Measurements from ENCODE around the gene TLCD1. TPM values are rescaled to one million over a fixed set of nuclear protein-coding genes. Genes with fewer than 3 reads are reported as not detected.

TLCD1 gene
- total and polyA plus RNA-seq, 2 donors (not counting 3 experiments of a cell fraction or from before 2014, with no cell fraction given) = 2.6 to 6.8 TPM

- dilution Hi-C loops (cut with MboI; ENCODE audit: extremely low pct_ligation_motif_present, low sequenced_read_pairs) = no loop called here
These were observed 826 bp upstream of the TLCD1 start for GRCh38 chr17:28726627-28727491.

More at GRCh38 chr17:28726627-28727491, 826 bp upstream of the TLCD1 start:
- Histone ChIP-seq H3K4me3 (replicated peaks in 1 of 3; ENCODE audit: insufficient read depth in 1 of 3, low read depth in 1 of 3, low read length in 3 of 3) (peak overlapping the region; percentile 29 to 57 (median 41)), H3K27ac (ENCODE audit: insufficient read depth, low read depth, low read length) (no peak overlapping the region), H4K20me1 (replicated peaks; ENCODE audit: control insufficient read depth, extremely low read depth, insufficient read depth, low read length) (no peaks in the 10 kb centered on the region), H3K27me3 (ENCODE audit: control insufficient read depth in 2 of 2, insufficient read depth in 2 of 2, low read length in 2 of 2) (no peaks in the 10 kb centered on the region), H3K4me1 (ENCODE audit: control insufficient read depth, extremely low read depth, insufficient read depth, low read length) (peaks cover 34% of the 10 kb centered on the region), H3K9me1 (replicated peaks; ENCODE audit: control insufficient read depth, extremely low read depth, insufficient read depth, low read length) (no peaks in the 10 kb centered on the region), H3K79me2 (ENCODE audit: control insufficient read depth, insufficient read depth, low read length) (peaks cover 17% of the 10 kb centered on the region), H3K9me3 (replicated peaks; ENCODE audit: control insufficient read depth, insufficient read depth, low read length) (no peaks in the 10 kb centered on the region), H3K9ac (replicated peaks; ENCODE audit: extremely low read depth, insufficient read depth, low read length) (peak overlapping the region; percentile 53), H3K36me3 (ENCODE audit: control insufficient read depth in 2 of 2, extremely low read depth in 1 of 2, insufficient read depth in 2 of 2, low read length in 2 of 2) (peaks cover 15 to 19% of the 10 kb centered on the region in 2 experiments), H3K4me2 (ENCODE audit: insufficient read depth, low read length) (peak overlapping the region; percentile 68), H2AFZ (ENCODE audit: low read depth, low read length) (peak overlapping the region; percentile 84)
- BruUV-seq (replicated peaks) = no TSS peak
- FAIRE-seq (peak; percentile 91), DNase-seq (ENCODE audit: low read depth, low spot score) (peak; percentile 95)
- CTCF ChIA-PET = interaction anchor here (0.6 to 13.7 kb wide), 41 partner anchors 8 to 397 kb away, joined by 3 to 602 read pairs (median 7); partner anchors contain the start of genes ERAL1, FAM222B, FLOT2 and PHF12
- intact Hi-C loops (cut with micrococcal nuclease) = loop anchor here (1.0 to 2.0 kb wide), 6 partner anchors 23 to 225 kb away; partner anchors contain the start of gene DHRS13
- POLR2A ChIA-PET = interaction anchor here (0.7 to 4.7 kb wide), 5 partner anchors 16 to 226 kb away, joined by 3 to 45 read pairs (median 7); no protein-coding TSS in a partner anchor
- TF ChIP-seq POLR2AphosphoS5 (IDR thresholded peaks at IDR 0.05; ENCODE audit: insufficient read depth, low read depth, low read length) = peak; percentile 32
- no peak for TF ChIP-seq JUN (IDR thresholded peaks at IDR 0.05; ENCODE audit: borderline replicate concordance, insufficient read depth, insufficient read length, low read depth)
- TF ChIP-seq CTCF (IDR thresholded peaks at IDR 0.05; ENCODE audit: extremely low read depth in 1 of 2, insufficient read depth in 1 of 2, low read depth in 1 of 2, low read length in 2 of 2) = peak; percentile 98 to 99
